ENCODE results near the gene PLXNA4.

PLXNA4 gene

GRCh38 chr7:132255115-132255797, 321.0 kb downstream of the PLXNA4 start:
- H3K4me3 ChIP-seq (ENCODE audit: low read depth, low read length), result no peak overlapping the region
- no peak for DNase-seq (ENCODE audit: low read depth, low spot score)
- TF ChIP-seq CTCF (IDR thresholded peaks at IDR 0.05; ENCODE audit: low read depth, low read length), result no peak
- in situ Hi-C loops (cut with HindIII; ENCODE audit: low sequenced_read_pairs), result no loop called here

- in situ Hi-C loops (cut with HindIII; ENCODE audit: low sequenced_read_pairs), result no loop called here
- TF ChIP-seq CTCF (IDR thresholded peaks at IDR 0.05; ENCODE audit: low read depth, low read length), result no peak
- no peak overlapping the region for H3K4me3 ChIP-seq (ENCODE audit: low read depth, low read length)
- no peak for DNase-seq (ENCODE audit: low read depth, low spot score)
Observed at GRCh38 chr7:132254455-132254854, 321.8 kb downstream of the PLXNA4 start.

- peak; percentile 46 for DNase-seq (ENCODE audit: low read depth, low spot score)
- in situ Hi-C loops (cut with HindIII; ENCODE audit: low sequenced_read_pairs), result no loop called here
- no peak overlapping the region for H3K4me3 ChIP-seq (ENCODE audit: low read depth, low read length)
- TF ChIP-seq CTCF (IDR thresholded peaks at IDR 0.05; ENCODE audit: low read depth, low read length), result no peak
Observed at GRCh38 chr7:132252793-132253100, 323.5 kb downstream of the PLXNA4 start.

GRCh38 chr7:132251327-132251659, 325.0 kb downstream of the PLXNA4 start:
- no peak overlapping the region for H3K4me3 ChIP-seq (ENCODE audit: low read depth, low read length)
- in situ Hi-C loops (cut with HindIII; ENCODE audit: low sequenced_read_pairs), result no loop called here
- no peak for DNase-seq (ENCODE audit: low read depth, low spot score)
- TF ChIP-seq CTCF (IDR thresholded peaks at IDR 0.05; ENCODE audit: low read depth, low read length), result no peak

GRCh38 chr7:132250480-132251326, 325.6 kb downstream of the PLXNA4 start:
- in situ Hi-C loops (cut with HindIII; ENCODE audit: low sequenced_read_pairs), result no loop called here
- H3K4me3 ChIP-seq (ENCODE audit: low read depth, low read length), result no peak overlapping the region
- no peak for TF ChIP-seq CTCF (IDR thresholded peaks at IDR 0.05; ENCODE audit: low read depth, low read length)
- DNase-seq (ENCODE audit: low read depth, low spot score), result no peak

- peak; percentile 41 for TF ChIP-seq CTCF (IDR thresholded peaks at IDR 0.05; ENCODE audit: low read depth, low read length)
- H3K4me3 ChIP-seq (ENCODE audit: low read depth, low read length), result no peak overlapping the region
- no peak for DNase-seq (ENCODE audit: low read depth, low spot score)
- in situ Hi-C loops (cut with HindIII; ENCODE audit: low sequenced_read_pairs), result no loop called here
Observed at GRCh38 chr7:132249256-132249971, 326.9 kb downstream of the PLXNA4 start.

Measured in astrocyte of the spinal cord (primary cell).